DMS 273 (cell line): ENCODE results near the gene TTLL11.
A peak's percentile ranks its signal among the peaks of the same experiment; 100 is the strongest.

Source experiments
- DNase-seq: peaks from one replicate; lab custom pipeline; 2025; ENCODE audit not compliant: unreplicated experiment; lab: John Stamatoyannopoulos, UW

The TTLL11 gene

GRCh38 chr9:121887553-121888437, 205.3 kb downstream of the TTLL11 start:
- DNase-seq: no peak

GRCh38 chr9:121886759-121887485, 206.2 kb downstream of the TTLL11 start:
- DNase-seq: no peak

GRCh38 chr9:121885345-121885901, 207.7 kb downstream of the TTLL11 start:
- no peak for DNase-seq

GRCh38 chr9:121884057-121884541, 209.0 kb downstream of the TTLL11 start:
- DNase-seq: no peak

GRCh38 chr9:121883281-121884056, 209.6 kb downstream of the TTLL11 start:
- no peak for DNase-seq

- DNase-seq: no peak
Measured at GRCh38 chr9:121881920-121882500, 211.1 kb downstream of the TTLL11 start.

GRCh38 chr9:121880343-121880898, 212.7 kb downstream of the TTLL11 start:
- DNase-seq: no peak

- no peak for DNase-seq
Measured at GRCh38 chr9:121878271-121878822, 214.8 kb downstream of the TTLL11 start.

- no peak for DNase-seq
Measured at GRCh38 chr9:121876658-121877271, 216.3 kb downstream of the TTLL11 start.

GRCh38 chr9:121876255-121876654, 216.9 kb downstream of the TTLL11 start:
- no peak for DNase-seq

- DNase-seq: no peak
Measured at GRCh38 chr9:121874524-121874923, 218.6 kb downstream of the TTLL11 start.

GRCh38 chr9:121871431-121872025, 221.6 kb downstream of the TTLL11 start:
- peak; percentile 51 for DNase-seq

- DNase-seq: no peak
Measured at GRCh38 chr9:121870271-121870670, 222.8 kb downstream of the TTLL11 start.

GRCh38 chr9:121868626-121869025, 224.5 kb downstream of the TTLL11 start:
- no peak for DNase-seq

GRCh38 chr9:121866927-121867326, 226.2 kb downstream of the TTLL11 start:
- no peak for DNase-seq

- no peak for DNase-seq
Measured at GRCh38 chr9:121865884-121866283, 227.2 kb downstream of the TTLL11 start.

- DNase-seq: no peak
Measured at GRCh38 chr9:121865060-121865459, 228.0 kb downstream of the TTLL11 start.

GRCh38 chr9:121863955-121864354, 229.2 kb downstream of the TTLL11 start:
- DNase-seq: no peak
